Gastroesophageal sphincter (tissue), 3 donors: ENCODE measurements around the gene ADAMTS2.

ENCODE experiments used
- POLR2A ChIP-seq, 2 donors: fragments of 450-650 bp; IDR thresholded peaks; one replicate each; pipeline ENCODE4 v1.6.1; 2017; ENCODE audit warnings: antibody characterized with exemption in 2 of 2, mild to moderate bottlenecking in 2 of 2, moderate library complexity in 1 of 2
- POLR2AphosphoS5 ChIP-seq: sonication (generic); formaldehyde crosslinking; IDR thresholded peaks from one replicate; pipeline ENCODE4 v1.6.1; 2017; ENCODE audit warnings: antibody characterized with exemption
- TF ChIP-seq, protein P1 (sequence below), 4 experiments: fragments of 200-600 bp in 2 of 4; fragments of 450-650 bp in 2 of 4; sonication (generic) in 1 of 4; IDR thresholded peaks; one replicate each; pipeline ENCODE4 v1.5.1; 2017 to 2019; ENCODE audit warnings: antibody characterized with exemption in 4 of 4, mild to moderate bottlenecking in 2 of 4, moderate library complexity in 2 of 4

DNA sequence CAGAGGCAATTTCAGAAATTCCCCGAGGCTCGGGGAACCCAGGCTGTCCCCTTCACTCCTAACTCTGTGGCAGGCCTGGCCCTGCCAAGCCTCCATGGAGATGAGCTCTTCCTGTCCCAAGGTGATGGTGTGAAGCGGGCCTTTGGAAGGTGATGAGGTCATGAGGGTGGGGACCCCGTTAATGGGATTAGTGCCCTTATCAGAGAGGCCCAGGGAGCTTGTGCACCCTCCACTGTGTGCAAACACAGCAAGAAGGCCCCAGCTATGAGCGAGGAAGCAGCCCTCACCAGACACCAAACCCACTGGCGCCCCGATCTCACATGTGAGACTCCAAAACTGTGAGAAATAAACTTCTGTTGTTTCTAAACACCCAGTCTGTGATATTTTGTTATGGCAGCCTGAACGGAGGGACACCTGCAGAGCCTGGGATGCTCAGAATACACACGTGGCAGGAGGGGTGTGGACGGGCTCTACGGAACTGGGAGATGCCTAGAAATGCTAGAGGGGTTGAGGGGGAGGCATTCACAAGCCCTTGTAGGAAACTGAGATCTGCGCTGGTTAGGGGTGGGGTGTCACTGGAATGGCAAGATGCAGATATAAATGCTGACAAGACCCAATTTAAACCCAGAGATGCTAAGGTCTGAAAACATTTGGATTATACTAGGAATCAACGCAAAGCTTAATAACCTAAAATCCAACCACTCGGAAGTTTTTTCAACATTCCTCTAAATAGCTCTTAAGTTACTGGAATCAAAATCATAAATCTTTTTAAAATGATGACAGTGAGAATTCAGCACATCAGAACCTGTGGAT lies 46.9 kb downstream of the ADAMTS2 start:
- TF ChIP-seq, protein P1, sequence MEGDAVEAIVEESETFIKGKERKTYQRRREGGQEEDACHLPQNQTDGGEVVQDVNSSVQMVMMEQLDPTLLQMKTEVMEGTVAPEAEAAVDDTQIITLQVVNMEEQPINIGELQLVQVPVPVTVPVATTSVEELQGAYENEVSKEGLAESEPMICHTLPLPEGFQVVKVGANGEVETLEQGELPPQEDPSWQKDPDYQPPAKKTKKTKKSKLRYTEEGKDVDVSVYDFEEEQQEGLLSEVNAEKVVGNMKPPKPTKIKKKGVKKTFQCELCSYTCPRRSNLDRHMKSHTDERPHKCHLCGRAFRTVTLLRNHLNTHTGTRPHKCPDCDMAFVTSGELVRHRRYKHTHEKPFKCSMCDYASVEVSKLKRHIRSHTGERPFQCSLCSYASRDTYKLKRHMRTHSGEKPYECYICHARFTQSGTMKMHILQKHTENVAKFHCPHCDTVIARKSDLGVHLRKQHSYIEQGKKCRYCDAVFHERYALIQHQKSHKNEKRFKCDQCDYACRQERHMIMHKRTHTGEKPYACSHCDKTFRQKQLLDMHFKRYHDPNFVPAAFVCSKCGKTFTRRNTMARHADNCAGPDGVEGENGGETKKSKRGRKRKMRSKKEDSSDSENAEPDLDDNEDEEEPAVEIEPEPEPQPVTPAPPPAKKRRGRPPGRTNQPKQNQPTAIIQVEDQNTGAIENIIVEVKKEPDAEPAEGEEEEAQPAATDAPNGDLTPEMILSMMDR (IDR thresholded peaks at IDR 0.05) = no peak
- TF ChIP-seq POLR2A (IDR thresholded peaks at IDR 0.05) (no peak), POLR2AphosphoS5 (no peak)
